ENCODE measurements around the gene ITPR3.

ITPR3 gene

DNA sequence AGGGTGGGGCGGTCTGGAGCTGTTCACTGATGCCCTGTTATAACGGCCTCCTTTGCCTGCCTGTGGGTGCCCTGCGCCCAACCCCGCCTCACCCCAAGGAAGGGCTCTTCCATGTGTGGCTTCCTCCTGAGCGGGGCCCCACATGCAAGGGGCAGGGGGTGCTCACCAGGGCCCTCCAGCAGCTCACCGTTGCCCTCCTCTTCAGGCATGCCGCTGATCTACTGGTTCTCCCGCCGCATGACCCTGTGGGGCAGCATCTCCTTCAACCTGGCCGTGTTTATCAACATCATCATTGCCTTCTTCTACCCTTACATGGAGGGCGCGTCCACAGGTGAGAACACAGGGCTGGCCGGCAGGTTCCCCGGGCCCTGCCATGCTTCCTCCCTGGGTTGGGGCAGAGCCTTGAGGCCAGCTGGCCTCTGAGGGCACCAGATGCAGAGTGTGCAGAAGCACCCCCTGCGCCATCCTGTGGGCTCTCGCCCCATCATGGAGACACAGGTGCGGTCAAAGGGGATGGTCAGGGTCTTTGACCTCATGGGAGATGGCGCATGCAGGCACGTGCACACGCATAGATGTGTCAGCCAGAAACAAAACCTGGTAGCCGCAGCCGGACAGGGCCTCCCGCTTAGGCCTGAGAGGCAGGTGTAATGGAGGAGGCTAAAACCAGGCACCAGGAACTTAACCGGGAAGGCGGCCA, 67.5 kb downstream of the ITPR3 start:
- H3K4me3 ChIP-seq (ENCODE audit: low read length in 2 of 2): no peak overlapping the region
- H3K36me3 ChIP-seq (ENCODE audit: control insufficient read depth in 2 of 2, insufficient read depth in 2 of 2, low read length in 2 of 2): peaks cover 76 to 85% of the 10 kb centered on the region in 2 donors
- H3K27me3 ChIP-seq (ENCODE audit: control insufficient read depth in 2 of 2, insufficient read depth in 2 of 2, low read length in 2 of 2): no peaks in the 10 kb centered on the region
- H3K27ac ChIP-seq (ENCODE audit: low read depth in 2 of 2, low read length in 2 of 2): no peak overlapping the region
- no peak overlapping the region for H3K9ac ChIP-seq (ENCODE audit: low read depth in 1 of 2, low read length in 2 of 2)
- H3K4me1 ChIP-seq (ENCODE audit: control insufficient read depth in 2 of 2, insufficient read depth in 2 of 2, low read length in 2 of 2): peaks cover 0 to 8% of the 10 kb centered on the region in 2 donors
- H3K9me3 ChIP-seq (ENCODE audit: control insufficient read depth in 2 of 2, low read length in 2 of 2): no peaks in the 10 kb centered on the region

DNA sequence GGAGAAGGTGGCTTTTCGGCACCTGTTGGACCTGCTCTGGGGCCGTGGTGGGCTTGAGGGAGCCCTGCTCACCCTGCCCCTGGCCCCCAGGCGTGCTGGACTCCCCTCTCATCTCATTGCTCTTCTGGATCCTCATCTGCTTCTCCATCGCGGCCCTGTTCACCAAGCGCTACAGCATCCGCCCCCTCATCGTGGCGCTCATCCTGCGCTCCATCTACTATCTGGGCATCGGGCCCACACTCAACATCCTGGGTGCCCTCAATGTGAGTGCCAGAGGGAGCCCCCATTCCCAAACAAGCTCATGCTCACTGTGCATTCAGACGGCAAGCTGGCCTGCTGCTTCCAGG, 68.0 kb downstream of the ITPR3 start:
- Histone ChIP-seq H3K4me1 (ENCODE audit: control insufficient read depth in 2 of 2, insufficient read depth in 2 of 2, low read length in 2 of 2) (peaks cover 0 to 10% of the 10 kb centered on the region in 2 donors), H3K4me3 (ENCODE audit: low read length in 2 of 2) (no peak overlapping the region), H3K9ac (ENCODE audit: low read depth in 1 of 2, low read length in 2 of 2) (no peak overlapping the region), H3K27ac (ENCODE audit: low read depth in 2 of 2, low read length in 2 of 2) (no peak overlapping the region), H3K27me3 (ENCODE audit: control insufficient read depth in 2 of 2, insufficient read depth in 2 of 2, low read length in 2 of 2) (no peaks in the 10 kb centered on the region), H3K9me3 (ENCODE audit: control insufficient read depth in 2 of 2, low read length in 2 of 2) (no peaks in the 10 kb centered on the region), H3K36me3 (ENCODE audit: control insufficient read depth in 2 of 2, insufficient read depth in 2 of 2, low read length in 2 of 2) (peaks cover 75 to 81% of the 10 kb centered on the region in 2 donors)

DNA sequence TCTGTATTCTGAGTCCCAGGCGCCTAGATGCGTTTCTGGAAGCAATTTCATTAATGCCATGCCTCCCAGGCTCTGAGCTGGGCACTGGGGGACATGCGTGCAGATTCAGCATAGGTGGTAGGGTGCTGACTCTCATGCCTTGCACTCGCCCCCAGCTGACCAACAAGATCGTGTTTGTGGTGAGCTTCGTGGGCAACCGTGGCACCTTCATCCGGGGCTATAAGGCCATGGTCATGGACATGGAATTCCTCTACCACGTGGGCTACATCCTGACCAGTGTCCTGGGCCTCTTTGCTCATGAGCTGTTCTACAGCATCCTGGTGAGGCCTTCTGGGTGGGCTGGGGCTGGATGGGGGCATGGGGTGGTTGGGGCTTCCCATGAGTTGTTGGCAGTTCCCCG, 68.8 kb downstream of the ITPR3 start:
- Histone ChIP-seq H3K27ac (ENCODE audit: low read depth in 2 of 2, low read length in 2 of 2) (no peak overlapping the region), H3K9me3 (ENCODE audit: control insufficient read depth in 2 of 2, low read length in 2 of 2) (no peaks in the 10 kb centered on the region), H3K36me3 (ENCODE audit: control insufficient read depth in 2 of 2, insufficient read depth in 2 of 2, low read length in 2 of 2) (peaks cover 76 to 79% of the 10 kb centered on the region in 2 donors), H3K9ac (ENCODE audit: low read depth in 1 of 2, low read length in 2 of 2) (no peak overlapping the region), H3K27me3 (ENCODE audit: control insufficient read depth in 2 of 2, insufficient read depth in 2 of 2, low read length in 2 of 2) (no peaks in the 10 kb centered on the region), H3K4me1 (ENCODE audit: control insufficient read depth in 2 of 2, insufficient read depth in 2 of 2, low read length in 2 of 2) (peaks cover 0 to 10% of the 10 kb centered on the region in 2 donors), H3K4me3 (ENCODE audit: low read length in 2 of 2) (no peak overlapping the region)

GRCh38 chr6:33690766-33691165, 69.6 kb downstream of the ITPR3 start:
- no peak overlapping the region for H3K27ac ChIP-seq (ENCODE audit: low read depth in 2 of 2, low read length in 2 of 2)
- no peak overlapping the region for H3K4me3 ChIP-seq (ENCODE audit: low read length in 2 of 2)
- H3K36me3 ChIP-seq (ENCODE audit: control insufficient read depth in 2 of 2, insufficient read depth in 2 of 2, low read length in 2 of 2): peaks cover 77 to 79% of the 10 kb centered on the region in 2 donors
- H3K9me3 ChIP-seq (ENCODE audit: control insufficient read depth in 2 of 2, low read length in 2 of 2): no peaks in the 10 kb centered on the region
- H3K9ac ChIP-seq (ENCODE audit: low read depth in 1 of 2, low read length in 2 of 2): no peak overlapping the region
- peaks cover 0 to 14% of the 10 kb centered on the region in 2 donors for H3K4me1 ChIP-seq (ENCODE audit: control insufficient read depth in 2 of 2, insufficient read depth in 2 of 2, low read length in 2 of 2)
- H3K27me3 ChIP-seq (ENCODE audit: control insufficient read depth in 2 of 2, insufficient read depth in 2 of 2, low read length in 2 of 2): no peaks in the 10 kb centered on the region

DNA sequence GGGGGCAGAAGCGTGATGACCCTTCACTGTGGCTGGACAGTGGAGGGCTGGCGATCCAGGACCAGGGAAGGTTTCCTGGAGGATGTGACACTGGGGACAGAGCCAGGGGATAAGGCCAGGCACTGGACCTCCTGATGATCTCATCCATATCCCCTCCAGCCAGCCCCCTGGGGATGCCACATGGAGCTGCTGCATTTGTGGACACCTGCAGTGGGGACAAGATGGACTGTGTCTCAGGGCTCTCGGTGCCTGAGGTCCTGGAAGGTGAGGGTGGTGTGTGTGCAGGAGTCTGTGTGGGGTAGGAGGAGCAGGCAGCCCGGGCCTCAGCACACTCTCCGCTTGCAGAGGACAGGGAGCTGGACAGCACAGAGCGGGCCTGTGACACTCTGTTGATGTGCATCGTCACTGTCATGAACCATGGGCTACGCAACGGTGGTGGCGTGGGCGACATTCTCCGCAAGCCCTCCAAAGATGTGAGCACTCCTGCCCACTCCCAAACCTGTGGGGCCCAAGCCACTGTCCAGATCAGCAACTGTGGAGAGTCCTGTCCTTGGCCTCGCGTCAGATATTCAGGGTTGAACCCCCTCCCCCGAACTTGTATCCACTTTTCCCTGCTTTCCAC, 70.4 kb downstream of the ITPR3 start:
- no peaks in the 10 kb centered on the region for H3K27me3 ChIP-seq (ENCODE audit: control insufficient read depth in 2 of 2, insufficient read depth in 2 of 2, low read length in 2 of 2)
- peak overlapping the region in 1 of 2 donors; percentile 43 for H3K27ac ChIP-seq (ENCODE audit: low read depth in 2 of 2, low read length in 2 of 2)
- peaks cover 75 to 77% of the 10 kb centered on the region in 2 donors for H3K36me3 ChIP-seq (ENCODE audit: control insufficient read depth in 2 of 2, insufficient read depth in 2 of 2, low read length in 2 of 2)
- no peak overlapping the region for H3K4me3 ChIP-seq (ENCODE audit: low read length in 2 of 2)
- H3K9me3 ChIP-seq (ENCODE audit: control insufficient read depth in 2 of 2, low read length in 2 of 2): no peaks in the 10 kb centered on the region
- H3K4me1 ChIP-seq (ENCODE audit: control insufficient read depth in 2 of 2, insufficient read depth in 2 of 2, low read length in 2 of 2): peaks cover 0 to 20% of the 10 kb centered on the region in 2 donors
- H3K9ac ChIP-seq (ENCODE audit: low read depth in 1 of 2, low read length in 2 of 2): no peak overlapping the region

DNA sequence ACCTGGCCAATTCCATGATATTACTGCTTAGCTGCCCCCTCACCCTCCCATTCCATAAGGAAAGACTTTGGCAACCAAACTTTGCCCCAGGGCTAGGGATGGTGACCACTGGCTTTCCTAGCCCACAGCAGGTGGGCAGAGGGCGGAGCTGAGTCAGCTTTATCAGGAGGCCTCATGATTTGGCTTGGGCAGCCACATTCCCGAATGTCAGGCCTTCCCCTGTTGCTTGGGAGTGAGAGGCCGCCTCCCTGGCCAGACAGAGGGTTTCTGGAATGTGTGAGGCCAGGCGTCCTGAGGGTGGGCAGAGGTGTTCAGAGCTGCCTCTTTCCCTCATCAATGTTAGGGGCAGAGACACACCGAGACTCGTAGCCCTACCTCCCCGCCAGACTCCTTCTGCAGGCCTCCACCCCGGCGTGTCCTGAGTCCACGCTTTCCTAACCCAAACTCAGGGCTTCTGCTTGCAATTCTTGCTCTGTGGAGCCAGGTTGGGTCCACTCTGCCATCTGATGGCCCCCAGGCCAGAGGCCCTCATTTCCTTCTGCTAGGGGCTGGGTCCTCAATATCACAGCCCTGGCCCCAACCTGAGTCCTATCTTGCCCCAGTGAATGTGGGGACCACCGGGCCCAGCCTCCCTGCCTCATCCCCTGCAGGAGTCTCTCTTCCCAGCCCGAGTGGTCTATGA, 71.1 kb downstream of the ITPR3 start:
- no peak overlapping the region for H3K9ac ChIP-seq (ENCODE audit: low read depth in 1 of 2, low read length in 2 of 2)
- peak overlapping the region in 1 of 2 donors; percentile 43 for H3K27ac ChIP-seq (ENCODE audit: low read depth in 2 of 2, low read length in 2 of 2)
- peaks cover 0 to 20% of the 10 kb centered on the region in 2 donors for H3K4me1 ChIP-seq (ENCODE audit: control insufficient read depth in 2 of 2, insufficient read depth in 2 of 2, low read length in 2 of 2)
- H3K4me3 ChIP-seq (ENCODE audit: low read length in 2 of 2): no peak overlapping the region
- H3K9me3 ChIP-seq (ENCODE audit: control insufficient read depth in 2 of 2, low read length in 2 of 2): no peaks in the 10 kb centered on the region
- no peaks in the 10 kb centered on the region for H3K27me3 ChIP-seq (ENCODE audit: control insufficient read depth in 2 of 2, insufficient read depth in 2 of 2, low read length in 2 of 2)
- peaks cover 75 to 78% of the 10 kb centered on the region in 2 donors for H3K36me3 ChIP-seq (ENCODE audit: control insufficient read depth in 2 of 2, insufficient read depth in 2 of 2, low read length in 2 of 2)

GRCh38 chr6:33692760-33693158, 71.6 kb downstream of the ITPR3 start:
- Histone ChIP-seq H3K9me3 (ENCODE audit: control insufficient read depth in 2 of 2, low read length in 2 of 2) (no peaks in the 10 kb centered on the region), H3K4me3 (ENCODE audit: low read length in 2 of 2) (no peak overlapping the region), H3K27ac (ENCODE audit: low read depth in 2 of 2, low read length in 2 of 2) (peak overlapping the region in 1 of 2 donors; percentile 43), H3K36me3 (ENCODE audit: control insufficient read depth in 2 of 2, insufficient read depth in 2 of 2, low read length in 2 of 2) (peaks cover 75 to 78% of the 10 kb centered on the region in 2 donors), H3K27me3 (ENCODE audit: control insufficient read depth in 2 of 2, insufficient read depth in 2 of 2, low read length in 2 of 2) (no peaks in the 10 kb centered on the region), H3K4me1 (ENCODE audit: control insufficient read depth in 2 of 2, insufficient read depth in 2 of 2, low read length in 2 of 2) (peaks cover 0 to 20% of the 10 kb centered on the region in 2 donors), H3K9ac (ENCODE audit: low read depth in 1 of 2, low read length in 2 of 2) (no peak overlapping the region)

GRCh38 chr6:33693186-33694105, 72.3 kb downstream of the ITPR3 start:
- H3K27ac ChIP-seq (ENCODE audit: low read depth in 2 of 2, low read length in 2 of 2): peak overlapping the region in 1 of 2 donors; percentile 6
- peak overlapping the region in 1 of 2 donors; percentile 8 for H3K9ac ChIP-seq (ENCODE audit: low read depth in 1 of 2, low read length in 2 of 2)
- H3K27me3 ChIP-seq (ENCODE audit: control insufficient read depth in 2 of 2, insufficient read depth in 2 of 2, low read length in 2 of 2): no peaks in the 10 kb centered on the region
- H3K4me3 ChIP-seq (ENCODE audit: low read length in 2 of 2): no peak overlapping the region
- peaks cover 0 to 20% of the 10 kb centered on the region in 2 donors for H3K4me1 ChIP-seq (ENCODE audit: control insufficient read depth in 2 of 2, insufficient read depth in 2 of 2, low read length in 2 of 2)
- H3K9me3 ChIP-seq (ENCODE audit: control insufficient read depth in 2 of 2, low read length in 2 of 2): no peaks in the 10 kb centered on the region
- peaks cover 75% of the 10 kb centered on the region in 2 donors for H3K36me3 ChIP-seq (ENCODE audit: control insufficient read depth in 2 of 2, insufficient read depth in 2 of 2, low read length in 2 of 2)

DNA sequence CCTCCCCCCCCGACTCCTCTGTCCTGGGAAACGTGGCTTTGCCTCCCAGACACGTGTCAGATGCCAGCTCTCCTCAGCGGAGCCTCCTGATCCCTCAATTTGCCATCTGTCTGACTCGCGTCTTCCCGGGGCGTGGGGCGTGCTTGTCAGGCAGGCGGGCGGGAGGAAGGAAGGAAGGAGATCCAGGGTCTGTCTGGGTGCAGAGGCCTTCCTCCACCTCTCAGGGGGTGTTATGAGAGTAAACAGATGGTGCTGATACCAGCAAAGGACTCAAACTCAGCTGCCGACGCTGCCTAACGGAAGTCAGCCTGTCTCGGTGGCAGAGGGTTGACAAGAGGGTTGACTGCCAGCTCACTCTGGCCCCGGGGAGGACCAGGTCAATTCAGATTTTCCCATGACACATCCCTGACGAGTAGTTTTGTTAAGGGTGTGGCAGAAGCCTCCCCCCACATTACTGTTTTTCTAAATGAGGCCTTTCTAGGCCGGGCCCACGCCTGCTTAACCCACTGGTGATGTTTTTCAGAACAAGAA, 73.3 kb downstream of the ITPR3 start:
- peak overlapping the region in 1 of 2 donors; percentile 23 for H3K27ac ChIP-seq (ENCODE audit: low read depth in 2 of 2, low read length in 2 of 2)
- no peaks in the 10 kb centered on the region for H3K27me3 ChIP-seq (ENCODE audit: control insufficient read depth in 2 of 2, insufficient read depth in 2 of 2, low read length in 2 of 2)
- peaks cover 0 to 20% of the 10 kb centered on the region in 2 donors for H3K4me1 ChIP-seq (ENCODE audit: control insufficient read depth in 2 of 2, insufficient read depth in 2 of 2, low read length in 2 of 2)
- no peak overlapping the region for H3K9ac ChIP-seq (ENCODE audit: low read depth in 1 of 2, low read length in 2 of 2)
- H3K4me3 ChIP-seq (ENCODE audit: low read length in 2 of 2): no peak overlapping the region
- H3K9me3 ChIP-seq (ENCODE audit: control insufficient read depth in 2 of 2, low read length in 2 of 2): no peaks in the 10 kb centered on the region
- peaks cover 67 to 68% of the 10 kb centered on the region in 2 donors for H3K36me3 ChIP-seq (ENCODE audit: control insufficient read depth in 2 of 2, insufficient read depth in 2 of 2, low read length in 2 of 2)

Measured in mucosa of rectum (tissue), 2 donors.